Prostate gland (tissue), 2 donors: ENCODE measurements around the gene CTPS1.

Source experiments
- CTCF ChIP-seq, 4 experiments: fragments of 200-600 bp in 2 of 4; fragments of 450-650 bp in 2 of 4; sonication (generic) in 2 of 4; IDR thresholded peaks; 1 replicate in 3 of 4; 2 replicates in 1 of 4; pipeline ENCODE4 v1.5.1; 2016 to 2019; ENCODE audit warnings: antibody characterized with exemption in 4 of 4, mild to moderate bottlenecking in 2 of 4, moderate library complexity in 2 of 4
- POLR2A ChIP-seq: fragments of 450-650 bp; IDR thresholded peaks from one replicate; pipeline ENCODE4 v1.6.1; 2016; ENCODE audit warnings: antibody characterized with exemption, mild to moderate bottlenecking

GRCh38 chr1:40977716-40978115 is 1.8 kb upstream of the CTPS1 start:
- no peak for TF ChIP-seq CTCF (IDR thresholded peaks at IDR 0.05)
- no peak for TF ChIP-seq POLR2A
